ENCODE measurements around the gene CDC23.
"Not testable (repeated sequence)": the region's sequence is repeated elsewhere in the genome, so short reads cannot be mapped to it uniquely, and the experiment has no call there.

CDC23 gene

GRCh38 chr5:138210985-138211384, 2.1 kb downstream of the CDC23 start:
- DNase-seq (ENCODE audit: low read depth) = no peak

- not testable (repeated sequence) for DNase-seq (ENCODE audit: low read depth)
Observed at GRCh38 chr5:138193859-138194258, 19.3 kb downstream of the CDC23 start.

DNA sequence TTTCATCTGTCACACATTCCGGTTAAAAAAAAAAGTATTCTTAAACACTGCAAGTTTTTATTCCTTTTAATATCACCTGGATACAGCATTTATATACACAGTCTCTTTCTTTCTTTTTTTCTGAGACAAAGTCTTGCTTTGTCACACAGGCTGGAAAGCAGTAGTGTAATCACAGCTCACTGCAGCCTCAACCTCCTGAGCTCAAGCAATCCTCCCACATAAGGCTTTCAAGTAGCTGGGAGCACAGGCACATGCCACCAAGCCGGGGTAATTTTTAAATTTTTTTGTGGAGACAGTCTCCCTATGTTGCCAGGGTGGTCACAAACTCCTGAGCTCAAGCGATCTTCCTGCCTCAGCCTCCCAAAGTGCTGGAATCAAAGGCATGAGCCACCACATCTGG, 20.3 kb downstream of the CDC23 start:
- DNase-seq (ENCODE audit: low read depth) = no peak

GRCh38 chr5:138188626-138189025, 24.5 kb downstream of the CDC23 start:
- no peak for DNase-seq (ENCODE audit: low read depth)

GRCh38 chr5:138186002-138186447, 27.1 kb downstream of the CDC23 start:
- DNase-seq (ENCODE audit: low read depth) = no peak

DNA sequence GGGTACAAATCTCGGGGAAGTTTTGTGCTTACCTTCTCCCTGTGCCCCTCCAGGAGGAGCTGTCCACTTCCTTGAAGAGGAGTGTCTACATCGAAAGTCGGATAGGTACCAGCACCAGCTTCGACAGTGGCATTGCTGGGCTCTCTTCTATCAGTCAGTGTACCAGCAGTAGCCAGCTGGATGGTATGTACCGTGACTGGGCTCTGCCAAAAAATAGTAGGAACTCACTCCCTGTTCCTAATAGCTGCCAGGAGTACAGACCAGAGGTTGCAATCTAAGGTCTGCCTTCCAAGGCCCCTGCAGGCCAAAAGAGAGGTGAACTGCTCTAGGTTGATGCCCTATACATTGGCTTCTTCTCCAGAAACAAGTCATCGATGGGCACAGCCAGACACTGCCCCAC, 30.3 kb downstream of the CDC23 start:
- no peak for DNase-seq (ENCODE audit: low read depth)

DNA sequence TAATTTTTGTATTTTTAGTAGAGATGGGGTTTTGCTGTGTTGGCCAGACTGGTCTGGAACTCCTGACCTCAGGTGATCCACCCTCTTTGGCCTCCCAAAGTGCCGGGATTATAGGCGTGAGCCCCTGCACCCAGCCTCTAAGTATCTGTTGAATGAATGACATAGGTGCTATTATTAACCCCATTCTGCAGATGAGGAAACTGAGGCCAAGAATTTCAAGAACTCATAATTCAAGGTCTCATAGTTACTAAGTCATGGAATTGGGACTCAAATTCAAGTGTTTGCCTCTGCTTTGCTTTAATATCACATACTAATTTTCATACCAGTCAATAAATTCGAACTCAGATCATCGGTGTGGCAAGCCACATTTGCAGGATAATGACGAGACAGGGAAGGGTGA, 32.3 kb downstream of the CDC23 start:
- no peak for DNase-seq (ENCODE audit: low read depth)

DNA sequence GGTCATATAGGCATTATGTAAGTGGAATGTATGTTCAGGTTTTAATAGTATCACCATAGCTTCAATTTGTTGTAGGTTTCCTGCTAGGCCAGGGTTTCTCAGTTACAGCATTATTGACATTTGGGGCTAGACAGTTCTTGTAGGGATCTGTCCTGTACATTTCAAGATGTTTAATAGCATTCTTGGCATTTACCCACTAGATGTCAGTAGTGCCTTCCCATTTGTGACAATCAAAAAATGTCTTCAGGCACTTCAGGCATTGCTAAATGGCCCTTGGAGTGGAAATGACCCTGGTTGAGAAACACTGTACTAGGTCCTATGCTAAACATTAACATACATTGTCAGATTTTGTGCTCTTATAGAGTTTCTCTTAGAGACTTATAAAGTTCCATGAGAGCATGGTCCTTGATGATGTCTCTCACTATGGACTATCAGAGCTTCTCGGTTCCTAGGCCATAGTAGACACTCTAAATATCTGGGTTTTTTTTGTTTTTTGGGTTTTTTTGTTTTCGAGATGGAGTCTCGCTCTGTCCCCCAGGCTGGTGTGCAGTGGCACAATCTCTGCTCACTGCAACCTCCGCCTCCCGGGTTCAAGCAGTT, 32.8 kb downstream of the CDC23 start:
- no peak for DNase-seq (ENCODE audit: low read depth)

DNA sequence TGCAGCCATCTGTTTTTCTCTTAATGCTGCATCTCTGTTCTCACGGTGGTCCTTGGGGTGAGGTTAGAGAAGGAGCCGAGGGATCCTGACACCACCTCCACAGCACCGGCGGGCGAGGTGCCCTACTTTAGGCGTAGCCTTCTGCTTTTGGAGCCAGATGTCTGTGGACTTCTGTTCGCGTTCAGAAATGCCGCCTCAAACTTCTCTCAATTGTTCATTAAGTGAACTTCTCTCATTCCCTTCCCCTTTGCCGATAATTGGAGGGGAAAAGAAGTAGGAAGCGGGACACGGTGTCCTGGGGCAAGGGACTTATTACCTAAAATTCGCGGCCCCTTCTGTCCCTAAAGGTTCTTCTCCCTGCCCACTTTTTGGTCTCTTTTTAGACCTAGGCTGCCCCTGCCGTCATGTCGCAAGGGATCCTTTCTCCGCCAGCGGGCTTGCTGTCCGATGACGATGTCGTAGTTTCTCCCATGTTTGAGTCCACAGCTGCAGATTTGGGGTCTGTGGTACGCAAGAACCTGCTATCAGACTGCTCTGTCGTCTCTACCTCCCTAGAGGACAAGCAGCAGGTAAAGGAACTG, 33.8 kb downstream of the CDC23 start:
- DNase-seq (ENCODE audit: low read depth) = no peak

DNA sequence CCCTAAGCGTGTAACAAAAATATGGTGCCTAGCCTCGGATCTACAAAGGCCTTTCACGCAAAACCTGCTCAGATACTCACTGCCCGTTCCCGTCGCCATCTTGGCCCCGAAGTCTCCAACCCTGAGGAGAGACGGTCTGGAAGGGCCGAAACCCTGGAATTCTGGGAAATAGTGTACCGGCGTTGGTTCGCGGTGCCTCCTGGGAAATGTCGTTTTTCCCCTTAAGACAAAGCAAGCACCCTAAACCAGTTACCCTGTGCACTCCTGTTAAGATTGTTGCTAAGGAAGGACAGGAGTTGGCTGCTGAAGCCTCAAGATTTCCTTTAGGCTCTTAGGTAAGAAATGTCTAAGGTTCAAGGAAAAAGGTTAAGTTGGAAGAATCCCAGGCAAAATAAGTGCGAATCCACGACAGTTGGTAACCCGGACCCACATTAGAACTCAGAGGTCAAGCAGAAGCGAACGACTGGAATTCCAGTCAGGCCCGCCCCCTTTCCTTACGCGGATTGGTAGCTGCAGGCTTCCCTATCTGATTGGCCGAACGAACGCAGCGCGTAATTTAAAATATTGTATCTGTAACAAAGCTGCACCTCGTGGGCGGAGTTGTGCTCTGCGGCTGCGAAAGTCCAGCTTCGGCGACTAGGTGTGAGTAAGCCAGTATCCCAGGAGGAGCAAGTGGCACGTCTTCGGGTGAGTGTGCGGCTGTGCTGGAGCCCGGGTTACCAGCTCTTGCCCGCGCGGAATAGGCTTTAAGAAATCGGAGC, 34.4 kb downstream of the CDC23 start, which contains the start of the genes BRD8 and KIF20A:
Gene BRD8 (minus strand): TSS at position 115 of the 761 bp plus-strand sequence. CDS start 16 bp downstream, at position 99.
Gene KIF20A (plus strand): TSS at position 597 of the 761 bp plus-strand sequence. CDS start 569 bp downstream, outside the sequence.
- peak; percentile 85 for DNase-seq (ENCODE audit: low read depth)

- DNase-seq (ENCODE audit: low read depth) = no peak
Observed at GRCh38 chr5:138177941-138178515, 35.1 kb downstream of the CDC23 start.

- DNase-seq (ENCODE audit: low read depth) = no peak
Observed at GRCh38 chr5:138170299-138170698, 42.8 kb downstream of the CDC23 start.

DNA sequence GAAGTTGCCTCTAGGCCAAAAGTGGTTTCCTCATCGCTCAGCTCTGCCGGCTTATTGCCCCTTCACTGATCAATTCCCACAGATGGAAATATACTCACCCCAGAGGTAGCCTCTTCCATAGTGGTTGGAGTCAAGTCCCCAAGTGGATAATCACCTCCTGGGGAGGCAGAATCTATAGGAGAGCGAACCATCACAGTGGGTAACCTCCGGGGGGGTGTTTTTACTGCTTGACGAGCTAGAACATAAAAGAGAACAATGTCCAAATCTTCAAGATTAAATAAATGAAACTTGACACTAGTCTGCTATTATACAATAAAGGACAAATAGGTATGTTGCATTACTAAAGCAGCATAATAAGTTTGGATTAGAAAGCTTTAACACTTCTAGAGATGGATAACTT, 44.0 kb downstream of the CDC23 start:
- DNase-seq (ENCODE audit: low read depth) = no peak

DNA sequence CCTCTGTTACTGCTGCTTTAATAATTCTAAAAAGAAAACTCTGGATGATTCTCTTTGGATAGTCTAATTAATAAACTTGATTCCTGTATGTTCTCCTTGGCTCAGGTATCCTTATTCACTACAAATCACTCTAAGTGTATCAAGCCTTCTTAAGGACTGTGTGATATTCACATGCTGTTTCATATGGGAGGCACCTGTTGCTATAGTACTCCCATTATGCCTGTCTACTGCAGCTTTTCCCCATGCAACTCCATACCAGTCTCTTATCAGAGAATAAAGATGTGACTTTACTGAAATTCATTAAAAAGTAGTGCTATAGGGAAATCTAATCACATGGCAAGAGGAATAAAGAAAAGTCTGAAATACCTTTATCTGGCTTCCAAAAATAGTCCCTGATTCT, 49.4 kb downstream of the CDC23 start:
- DNase-seq (ENCODE audit: low read depth) = no peak

GRCh38 chr5:138160706-138161105, 52.4 kb downstream of the CDC23 start:
- DNase-seq (ENCODE audit: low read depth) = no peak

GRCh38 chr5:138159666-138160065, 53.5 kb downstream of the CDC23 start:
- DNase-seq (ENCODE audit: low read depth) = no peak

- DNase-seq (ENCODE audit: low read depth) = no peak
Observed at GRCh38 chr5:138157626-138158025, 55.5 kb downstream of the CDC23 start.

GRCh38 chr5:138155977-138156376, 57.1 kb downstream of the CDC23 start:
- DNase-seq (ENCODE audit: low read depth) = not testable (repeated sequence)

- DNase-seq (ENCODE audit: low read depth) = no peak
Observed at GRCh38 chr5:138149530-138149929, 63.6 kb downstream of the CDC23 start.

DNA sequence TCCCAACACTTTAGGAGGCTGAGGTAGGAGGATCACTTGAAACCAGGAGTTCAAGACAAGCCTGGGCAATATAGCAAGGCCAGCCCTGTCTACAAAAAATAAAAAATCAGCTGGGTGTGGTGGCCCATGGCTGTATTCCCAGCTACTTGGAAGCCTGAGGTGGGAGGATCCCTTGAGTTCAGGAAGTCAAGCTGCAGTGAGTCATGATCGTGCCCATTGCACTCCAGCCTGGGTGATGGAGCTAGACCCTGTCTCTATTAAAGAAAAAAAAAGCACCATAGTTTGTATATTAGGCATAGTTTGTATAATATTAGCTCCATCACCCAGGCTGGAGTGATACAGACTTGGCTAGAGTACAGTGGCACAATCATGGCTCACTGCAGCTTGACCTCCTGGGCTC, 64.3 kb downstream of the CDC23 start:
- DNase-seq (ENCODE audit: low read depth) = no peak

DNA sequence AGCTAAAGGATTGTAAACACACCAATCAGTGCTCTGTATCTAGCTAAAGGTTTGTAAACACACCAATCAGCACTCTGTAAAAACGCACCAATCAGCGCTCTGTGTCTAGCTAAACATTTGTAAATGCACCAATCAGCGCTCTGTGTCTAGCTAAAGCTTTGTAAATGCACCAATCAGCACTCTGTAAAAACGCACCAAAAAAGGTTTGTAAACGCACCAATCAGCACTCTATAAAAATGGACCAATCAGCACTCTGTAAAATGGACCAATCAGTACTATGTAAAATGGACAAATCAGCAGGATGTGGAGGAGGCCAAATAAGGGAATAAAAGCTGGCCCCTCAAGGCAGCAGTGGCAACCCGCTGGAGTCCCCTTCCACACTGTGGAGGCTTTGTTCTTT, 69.5 kb downstream of the CDC23 start:
- not testable (repeated sequence) for DNase-seq (ENCODE audit: low read depth)

- DNase-seq (ENCODE audit: low read depth) = no peak
Observed at GRCh38 chr5:138141734-138142133, 71.4 kb downstream of the CDC23 start.

DNA sequence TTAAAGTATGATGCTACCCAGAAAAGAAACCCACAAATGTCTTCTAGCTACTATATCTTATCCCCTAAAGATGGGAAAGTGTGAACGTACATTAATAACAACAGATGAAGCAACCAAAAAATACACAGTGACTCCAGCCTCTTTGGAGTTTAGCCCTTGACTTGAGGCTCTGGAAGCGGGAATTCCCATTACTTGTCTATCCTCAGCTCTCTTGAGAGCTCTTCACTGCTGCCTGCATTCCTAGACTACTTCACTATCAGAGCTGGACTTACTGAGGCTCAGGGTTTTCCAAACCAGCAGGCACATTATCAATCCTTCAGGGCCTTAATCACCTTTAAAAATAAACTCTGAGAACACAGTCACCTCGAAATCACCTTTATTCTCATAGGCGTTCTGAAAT, 72.9 kb downstream of the CDC23 start:
- DNase-seq (ENCODE audit: low read depth) = no peak

Measured in activated T-cell treated with anti-CD3 and anti-CD28 coated beads for 48 hours (primary cell).